PC-9 (cell line): ENCODE data around the gene L1CAM. TPM values are rescaled to one million over a fixed set of nuclear protein-coding genes. Genes with fewer than 3 reads are reported as not detected.
A peak's percentile ranks its signal among the peaks of the same experiment; 100 is the strongest.

Source experiments
- BruUV-seq: library from RNA; stranded (reverse); fragments of 400-500 nt; replicated peaks from 2 replicates; lab custom pipeline; 2021; lab: Mats Ljungman, UMichigan
- CTCF ChIA-PET: fragments of 300-600 bp; sonication (Branson Sonifier 250); formaldehyde crosslinking; loops from one replicate; lab custom pipeline; 2022; ENCODE audit warnings: antibody characterized with exemption; lab: Charles Lee
- POLR2A ChIA-PET: fragments of 300-600 bp; sonication (Branson Sonifier 250); formaldehyde crosslinking; loops from one replicate; lab custom pipeline; 2022; ENCODE audit warnings: antibody characterized with exemption; ENCODE audit not compliant: unreplicated experiment; lab: Charles Lee
- DNase-seq, 2 experiments: peaks; one replicate each; pipeline versions ENCODE4 v3.0.0 to v3.0.0-alpha.2; 2015 to 2022; ENCODE audit warnings: mixed read lengths in 1 of 2
- H2AFZ ChIP-seq: fragments of 200-600 bp; sonication (generic); 2 replicates; pipeline ENCODE4 v1.8.1; 2017; ENCODE audit warnings: antibody characterized with exemption
- H3F3A ChIP-seq: fragments of 200-600 bp; sonication (generic); 2 replicates; pipeline ENCODE4 v1.8.1; 2017; ENCODE audit warnings: antibody characterized with exemption, mild to moderate bottlenecking, low read depth; ENCODE audit not compliant: insufficient read depth
- H3K27ac ChIP-seq: fragments of 200-600 bp; sonication (generic); 2 replicates; pipeline ENCODE4 v1.6.1; 2016; ENCODE audit warnings: mixed run types
- H3K27me3 ChIP-seq: fragments of 200-600 bp; sonication (generic); 2 replicates; pipeline ENCODE4 v1.6.1; 2016; ENCODE audit warnings: low read depth, mixed run types; ENCODE audit not compliant: insufficient read depth
- H3K36me3 ChIP-seq: fragments of 200-600 bp; sonication (generic); 2 replicates; pipeline ENCODE4 v1.6.1; 2016; ENCODE audit warnings: low read depth, mixed run types
- H3K4me1 ChIP-seq: fragments of 200-600 bp; sonication (generic); replicated peaks from 2 replicates; pipeline ENCODE4 v1.6.1; 2016; ENCODE audit warnings: mixed run types; ENCODE audit not compliant: insufficient read depth
- H3K4me2 ChIP-seq: fragments of 200-600 bp; sonication (generic); 2 replicates; pipeline ENCODE4 v1.6.1; 2017; ENCODE audit warnings: mixed run types
- H3K4me3 ChIP-seq: fragments of 200-600 bp; sonication (generic); 2 replicates; pipeline ENCODE4 v1.6.1; 2016; ENCODE audit warnings: mixed run types
- H3K79me2 ChIP-seq: fragments of 200-600 bp; sonication (generic); 2 replicates; pipeline ENCODE4 v1.6.1; 2017; ENCODE audit warnings: low read depth, mixed run types
- H3K9me2 ChIP-seq: fragments of 200-600 bp; sonication (generic); 2 replicates; pipeline ENCODE4 v1.8.1; 2017; ENCODE audit warnings: mild to moderate bottlenecking; ENCODE audit not compliant: insufficient read depth
- H3K9me3 ChIP-seq: fragments of 200-600 bp; sonication (generic); 2 replicates; pipeline ENCODE4 v1.8.1; 2016; ENCODE audit warnings: low read depth; ENCODE audit not compliant: insufficient read depth
- H4K20me1 ChIP-seq: fragments of 200-600 bp; sonication (generic); 2 replicates; pipeline ENCODE4 v1.8.1; 2017; ENCODE audit not compliant: insufficient read depth
- EZH2 ChIP-seq: fragments of 200-600 bp; sonication (generic); IDR thresholded peaks from 2 replicates; pipeline ENCODE4 v1.8.0; 2017; ENCODE audit warnings: antibody characterized with exemption, low read depth
- intact Hi-C: fragments of 100-400 bp; cut with micrococcal nuclease; formaldehyde crosslinking; loops from one replicate; pipeline ENCODE4 v1.10.0; 2022; ENCODE audit not compliant: unreplicated experiment
- total RNA-seq: library from RNA; stranded (reverse); gene quantifications from 2 replicates; pipeline ENCODE4 v1.2.3, GENCODE V29; 2021
- TF ChIP-seq, protein P1 (sequence below): fragments of 200-600 bp; sonication (generic); conservative IDR thresholded peaks from 2 replicates; pipeline ENCODE4 v1.6.1; 2017; ENCODE audit warnings: mixed run types, antibody characterized with exemption, mild to moderate bottlenecking, moderate library complexity

The L1CAM gene
- total RNA-seq, 1 experiment from 2014 or later, result 68.8 TPM

DNA sequence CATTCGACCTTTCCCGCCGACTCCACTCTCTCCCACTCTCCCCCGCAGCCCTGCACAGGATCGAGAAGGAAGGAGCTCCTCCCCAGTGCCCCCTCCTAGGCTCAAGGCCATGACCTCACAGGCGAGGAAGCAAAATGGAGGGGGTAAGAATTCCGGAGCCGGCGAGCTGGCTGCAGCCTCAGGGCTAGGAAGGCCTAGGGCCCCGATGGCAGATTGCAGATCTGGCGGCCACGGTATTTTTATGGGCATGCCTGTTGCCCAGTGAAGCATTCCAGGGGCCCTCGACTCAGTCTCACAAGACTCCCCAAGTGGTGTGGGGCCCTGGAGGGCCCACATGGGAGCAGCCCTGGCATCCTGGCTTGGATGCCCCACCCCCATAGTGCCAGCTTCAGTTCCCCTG, 942 bp upstream of the L1CAM start:
- DNase-seq, result peak in 1 of 2 experiments; percentile 74
- Histone ChIP-seq H2AFZ (no peak overlapping the region), H3K27ac (no peak overlapping the region), H3K4me1 (0 out of 2 replicates have a peak, but pooled peaks cover 12% of the 10 kb centered on the region), H3K9me3 (no peaks in the 10 kb centered on the region), H3F3A (no peaks in the 10 kb centered on the region), H3K79me2 (no peaks in the 10 kb centered on the region), H3K4me2 (peak overlapping the region; percentile 23; the same call in 1 of the 2 replicates), H3K27me3 (peaks cover 11% of the 10 kb centered on the region), H3K36me3 (no peaks in the 10 kb centered on the region), H4K20me1 (no peaks in the 10 kb centered on the region; the same call in 1 of the 2 replicates), H3K4me3 (no peak overlapping the region), H3K9me2 (no peaks in the 10 kb centered on the region)
- ChIA-PET POLR2A (interaction anchor here (0.6 to 0.7 kb wide), 2 partner anchors 47 to 558 kb away, joined by 3 to 6 read pairs; no protein-coding TSS in a partner anchor), CTCF (interaction anchor here (0.5 to 0.6 kb wide), 2 partner anchors 211 to 237 kb away, joined by 4 read pairs; no protein-coding TSS in a partner anchor)
- intact Hi-C loops, result loop anchor here (2.0 to 10.0 kb wide), 3 partner anchors 14 to 182 kb away; partner anchors contain the start of genes IDH3G and SSR4
- BruUV-seq, result no TSS peak
- TF ChIP-seq, protein P1, sequence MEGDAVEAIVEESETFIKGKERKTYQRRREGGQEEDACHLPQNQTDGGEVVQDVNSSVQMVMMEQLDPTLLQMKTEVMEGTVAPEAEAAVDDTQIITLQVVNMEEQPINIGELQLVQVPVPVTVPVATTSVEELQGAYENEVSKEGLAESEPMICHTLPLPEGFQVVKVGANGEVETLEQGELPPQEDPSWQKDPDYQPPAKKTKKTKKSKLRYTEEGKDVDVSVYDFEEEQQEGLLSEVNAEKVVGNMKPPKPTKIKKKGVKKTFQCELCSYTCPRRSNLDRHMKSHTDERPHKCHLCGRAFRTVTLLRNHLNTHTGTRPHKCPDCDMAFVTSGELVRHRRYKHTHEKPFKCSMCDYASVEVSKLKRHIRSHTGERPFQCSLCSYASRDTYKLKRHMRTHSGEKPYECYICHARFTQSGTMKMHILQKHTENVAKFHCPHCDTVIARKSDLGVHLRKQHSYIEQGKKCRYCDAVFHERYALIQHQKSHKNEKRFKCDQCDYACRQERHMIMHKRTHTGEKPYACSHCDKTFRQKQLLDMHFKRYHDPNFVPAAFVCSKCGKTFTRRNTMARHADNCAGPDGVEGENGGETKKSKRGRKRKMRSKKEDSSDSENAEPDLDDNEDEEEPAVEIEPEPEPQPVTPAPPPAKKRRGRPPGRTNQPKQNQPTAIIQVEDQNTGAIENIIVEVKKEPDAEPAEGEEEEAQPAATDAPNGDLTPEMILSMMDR, result no peak
- TF ChIP-seq EZH2, result no peak

- Histone ChIP-seq H3K4me2 (peak overlapping the region; percentile 50; the same call in 1 of the 2 replicates), H4K20me1 (no peaks in the 10 kb centered on the region; the same call in 1 of the 2 replicates), H3F3A (no peaks in the 10 kb centered on the region), H2AFZ (no peak overlapping the region), H3K36me3 (no peaks in the 10 kb centered on the region), H3K9me3 (no peaks in the 10 kb centered on the region), H3K27me3 (peaks cover 11% of the 10 kb centered on the region), H3K9me2 (no peaks in the 10 kb centered on the region), H3K4me1 (0 out of 2 replicates have a peak, but pooled peaks cover 12% of the 10 kb centered on the region), H3K4me3 (no peak overlapping the region), H3K27ac (no peak overlapping the region), H3K79me2 (no peaks in the 10 kb centered on the region)
- intact Hi-C loops, result loop anchor here (2.0 to 10.0 kb wide), 3 partner anchors 44 to 180 kb away; partner anchors contain the start of genes IDH3G and SSR4
- DNase-seq, result no peak
- BruUV-seq, result no TSS peak
- ChIA-PET POLR2A (no interaction called here), CTCF (interaction anchor here (0.6 to 1.4 kb wide), 2 partner anchors 120 to 198 kb away, joined by 3 read pairs; partner anchors contain the start of gene SLC6A8)
- TF ChIP-seq, protein P1, result no peak
- 0 out of 2 replicates have a peak, but pooled peaks have one; percentile 76 for TF ChIP-seq EZH2
These were observed 675 bp downstream of the L1CAM start for GRCh38 chrX:153885208-153885787.

- no TSS peak for BruUV-seq
These were observed 1.4 kb downstream of the L1CAM start for GRCh38 chrX:153884590-153884989.

More at GRCh38 chrX:153884590-153884989, 1.4 kb downstream of the L1CAM start:
- peak overlapping the region; percentile 50; the same call in 1 of the 2 replicates for H3K4me2 ChIP-seq
- no peak overlapping the region for H3K4me3 ChIP-seq
- no peaks in the 10 kb centered on the region for H3K79me2 ChIP-seq
- H4K20me1 ChIP-seq, result no peaks in the 10 kb centered on the region; the same call in 1 of the 2 replicates
- intact Hi-C loops, result loop anchor here (1.0 to 10.0 kb wide), 4 partner anchors 44 to 180 kb away; partner anchors contain the start of genes IDH3G, PLXNB3 and SSR4
- H3K27me3 ChIP-seq, result peaks cover 11% of the 10 kb centered on the region
- no peaks in the 10 kb centered on the region for H3K9me3 ChIP-seq
- H3K9me2 ChIP-seq, result no peaks in the 10 kb centered on the region
- ChIA-PET POLR2A (no interaction called here), CTCF (interaction anchor here (0.6 to 1.4 kb wide), 2 partner anchors 51 to 119 kb away, joined by 3 to 5 read pairs; no protein-coding TSS in a partner anchor)
- 0 out of 2 replicates have a peak, but pooled peaks cover 12% of the 10 kb centered on the region for H3K4me1 ChIP-seq
- TF ChIP-seq, protein P1, result peak; percentile 50; the same call in 1 of the 2 replicates
- TF ChIP-seq EZH2, result no peak
- no peaks in the 10 kb centered on the region for H3F3A ChIP-seq
- DNase-seq, result peak; percentile 37 to 70
- no peak overlapping the region for H3K27ac ChIP-seq
- H3K36me3 ChIP-seq, result no peaks in the 10 kb centered on the region
- no peak overlapping the region for H2AFZ ChIP-seq
